ENCODE data around the gene AHRR.

The AHRR gene

DNA sequence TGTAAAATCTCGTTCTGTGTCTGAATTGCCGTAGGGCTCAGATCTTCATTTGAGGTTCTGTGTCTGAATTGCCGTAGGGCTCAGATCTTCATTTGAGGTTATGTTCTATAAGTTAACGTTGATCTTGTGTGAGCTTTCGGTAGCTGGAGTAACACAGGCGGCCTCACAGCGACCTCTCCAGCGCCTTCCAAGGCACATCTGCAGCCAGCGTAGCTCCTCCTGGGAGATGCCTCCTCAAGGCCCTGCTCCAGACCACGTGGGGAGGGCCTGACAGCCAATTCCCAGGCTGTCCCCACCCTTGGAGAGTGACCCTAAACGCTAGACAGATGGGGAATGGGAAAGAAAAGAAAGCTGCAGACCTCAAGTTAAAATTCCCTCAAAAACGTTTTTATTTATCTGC is 8.7 kb upstream of the AHRR start:
- no peak overlapping the region for H3K4me3 ChIP-seq (ENCODE audit: low read depth, low read length)
- TF ChIP-seq, protein P1, sequence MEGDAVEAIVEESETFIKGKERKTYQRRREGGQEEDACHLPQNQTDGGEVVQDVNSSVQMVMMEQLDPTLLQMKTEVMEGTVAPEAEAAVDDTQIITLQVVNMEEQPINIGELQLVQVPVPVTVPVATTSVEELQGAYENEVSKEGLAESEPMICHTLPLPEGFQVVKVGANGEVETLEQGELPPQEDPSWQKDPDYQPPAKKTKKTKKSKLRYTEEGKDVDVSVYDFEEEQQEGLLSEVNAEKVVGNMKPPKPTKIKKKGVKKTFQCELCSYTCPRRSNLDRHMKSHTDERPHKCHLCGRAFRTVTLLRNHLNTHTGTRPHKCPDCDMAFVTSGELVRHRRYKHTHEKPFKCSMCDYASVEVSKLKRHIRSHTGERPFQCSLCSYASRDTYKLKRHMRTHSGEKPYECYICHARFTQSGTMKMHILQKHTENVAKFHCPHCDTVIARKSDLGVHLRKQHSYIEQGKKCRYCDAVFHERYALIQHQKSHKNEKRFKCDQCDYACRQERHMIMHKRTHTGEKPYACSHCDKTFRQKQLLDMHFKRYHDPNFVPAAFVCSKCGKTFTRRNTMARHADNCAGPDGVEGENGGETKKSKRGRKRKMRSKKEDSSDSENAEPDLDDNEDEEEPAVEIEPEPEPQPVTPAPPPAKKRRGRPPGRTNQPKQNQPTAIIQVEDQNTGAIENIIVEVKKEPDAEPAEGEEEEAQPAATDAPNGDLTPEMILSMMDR (IDR thresholded peaks at IDR 0.05; ENCODE audit: low read depth, low read length, missing control alignments) = no peak
- DNase-seq (ENCODE audit: low read depth) = no peak

DNA sequence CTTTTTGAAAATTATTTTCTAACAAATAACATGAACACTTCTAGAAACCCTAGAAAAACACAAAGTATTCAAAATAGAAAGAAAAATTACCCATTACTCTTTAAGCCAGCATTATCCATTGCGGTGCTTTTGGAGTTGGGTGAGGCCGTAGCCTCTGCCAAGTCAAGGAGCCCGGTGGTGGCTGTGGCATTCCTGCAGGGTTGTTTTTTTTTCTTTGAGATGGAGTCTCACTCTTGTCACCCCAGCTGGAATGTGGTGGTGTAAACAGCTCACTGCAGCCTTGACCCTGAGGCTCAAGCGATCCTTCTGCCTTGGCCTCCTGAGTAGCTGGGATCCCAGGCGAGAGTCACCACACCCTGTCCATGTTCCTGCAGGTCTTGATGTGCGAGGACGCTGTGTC is 8.2 kb upstream of the AHRR start:
- no peak overlapping the region for H3K4me3 ChIP-seq (ENCODE audit: low read depth, low read length)
- TF ChIP-seq, protein P1 (IDR thresholded peaks at IDR 0.05; ENCODE audit: low read depth, low read length, missing control alignments) = no peak
- no peak for DNase-seq (ENCODE audit: low read depth)

DNA sequence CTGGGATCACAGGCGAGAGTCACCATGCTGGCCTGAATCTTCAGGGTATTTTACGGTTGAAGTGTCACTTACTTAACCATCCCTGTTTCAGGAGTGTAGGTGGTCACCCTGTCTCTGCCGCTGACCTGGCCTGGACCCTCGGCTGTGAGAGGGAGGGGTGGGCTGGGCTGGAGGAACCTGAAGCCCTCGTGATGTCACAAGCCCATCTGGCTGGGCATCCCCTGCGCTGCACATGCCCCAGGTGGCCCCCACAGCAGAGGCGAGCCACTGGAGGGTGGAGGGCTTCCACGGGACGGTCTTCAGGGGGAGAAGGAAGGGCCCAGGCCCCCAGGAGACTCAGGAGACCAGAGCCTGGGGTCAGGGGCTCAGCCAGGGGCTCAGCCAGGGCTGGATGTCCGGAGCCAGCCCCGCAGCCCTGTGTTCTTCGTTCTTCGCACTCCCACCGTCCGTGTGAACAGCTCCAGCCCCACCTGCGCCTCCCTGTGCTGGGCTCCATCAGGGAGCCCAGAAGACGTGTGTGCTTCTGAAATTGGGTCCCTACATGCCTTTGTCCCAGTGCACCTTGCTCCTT is 7.6 kb upstream of the AHRR start:
- TF ChIP-seq, protein P1 (IDR thresholded peaks at IDR 0.05; ENCODE audit: low read depth, low read length, missing control alignments) = no peak
- DNase-seq (ENCODE audit: low read depth) = no peak
- no peak overlapping the region for H3K4me3 ChIP-seq (ENCODE audit: low read depth, low read length)

DNA sequence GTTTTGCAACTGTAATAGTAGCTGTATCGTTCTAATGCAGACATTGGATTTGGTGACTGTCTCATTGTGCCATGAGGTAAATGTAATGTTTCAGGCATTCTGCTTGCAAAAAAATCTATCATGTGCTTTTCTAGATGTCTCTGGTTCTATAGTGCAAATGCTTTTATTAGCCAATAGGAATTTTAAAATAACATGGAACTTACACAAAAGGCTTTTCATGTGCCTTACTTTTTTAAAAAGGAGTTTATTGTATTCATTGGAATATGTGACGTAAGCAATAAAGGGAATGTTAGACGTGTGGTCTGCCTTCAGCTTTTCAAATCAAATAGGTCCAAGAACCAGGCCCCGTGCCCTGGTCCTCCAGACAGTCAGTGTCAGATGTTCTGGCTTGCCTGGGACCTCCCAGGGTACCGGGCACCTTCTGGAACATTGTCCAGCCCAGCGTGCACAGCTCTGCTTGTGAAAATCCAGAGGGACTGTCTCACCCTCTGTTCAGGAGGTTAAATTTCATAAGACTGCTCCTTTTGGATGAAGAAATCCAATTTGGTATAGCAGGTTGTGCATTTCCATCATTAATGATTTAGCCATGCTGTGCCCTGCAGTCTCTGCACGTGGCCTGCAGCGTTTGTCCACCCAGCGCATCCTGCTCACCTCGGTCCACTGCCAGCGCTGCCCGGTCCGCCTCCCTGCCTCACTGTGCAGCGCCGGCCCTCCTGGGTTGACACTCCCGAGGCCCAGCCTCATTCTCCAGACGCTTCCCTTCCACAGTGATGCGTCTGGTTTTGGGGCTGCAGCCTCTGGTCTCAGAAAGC is 6.6 kb upstream of the AHRR start:
- TF ChIP-seq, protein P1 (IDR thresholded peaks at IDR 0.05; ENCODE audit: low read depth, low read length, missing control alignments) = no peak
- no peak for DNase-seq (ENCODE audit: low read depth)
- no peak overlapping the region for H3K4me3 ChIP-seq (ENCODE audit: low read depth, low read length)

DNA sequence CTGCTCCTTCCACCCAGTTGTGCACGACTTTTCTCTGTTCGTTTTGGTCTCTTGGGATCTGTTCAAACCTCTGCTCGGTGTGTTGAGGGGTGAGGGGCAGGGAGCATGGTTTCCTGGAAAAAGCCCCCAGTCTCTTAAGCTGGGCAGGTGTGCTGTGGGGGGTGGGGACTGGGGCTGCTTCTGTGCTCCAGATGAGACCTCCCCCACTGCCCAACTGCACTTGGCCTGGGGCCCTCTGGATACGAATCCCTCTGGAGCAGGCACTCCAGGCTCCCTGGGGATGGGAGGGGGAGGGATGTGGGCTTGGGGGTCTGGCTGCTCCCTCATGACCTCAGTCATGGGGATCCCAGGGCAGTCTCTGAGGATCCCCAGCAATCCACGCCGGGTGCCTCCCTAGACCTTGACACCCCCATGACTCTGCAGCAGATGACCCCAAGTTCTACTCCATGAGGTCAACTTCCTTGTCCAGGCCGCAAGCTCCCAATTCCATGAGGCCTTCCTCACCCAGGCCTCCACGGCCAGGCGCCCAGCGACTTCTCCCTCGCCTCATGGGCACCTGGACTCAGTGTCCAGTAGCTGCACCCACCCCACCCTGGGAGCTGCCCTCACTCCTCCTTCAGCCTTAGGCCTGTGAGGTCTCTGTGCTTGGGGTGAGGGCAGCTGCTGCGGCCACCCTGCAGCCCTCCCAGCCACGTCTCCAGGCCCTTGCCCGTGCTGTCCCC is 5.9 kb upstream of the AHRR start:
- no peak overlapping the region for H3K4me3 ChIP-seq (ENCODE audit: low read depth, low read length)
- TF ChIP-seq, protein P1 (IDR thresholded peaks at IDR 0.05; ENCODE audit: low read depth, low read length, missing control alignments) = no peak
- DNase-seq (ENCODE audit: low read depth) = no peak

DNA sequence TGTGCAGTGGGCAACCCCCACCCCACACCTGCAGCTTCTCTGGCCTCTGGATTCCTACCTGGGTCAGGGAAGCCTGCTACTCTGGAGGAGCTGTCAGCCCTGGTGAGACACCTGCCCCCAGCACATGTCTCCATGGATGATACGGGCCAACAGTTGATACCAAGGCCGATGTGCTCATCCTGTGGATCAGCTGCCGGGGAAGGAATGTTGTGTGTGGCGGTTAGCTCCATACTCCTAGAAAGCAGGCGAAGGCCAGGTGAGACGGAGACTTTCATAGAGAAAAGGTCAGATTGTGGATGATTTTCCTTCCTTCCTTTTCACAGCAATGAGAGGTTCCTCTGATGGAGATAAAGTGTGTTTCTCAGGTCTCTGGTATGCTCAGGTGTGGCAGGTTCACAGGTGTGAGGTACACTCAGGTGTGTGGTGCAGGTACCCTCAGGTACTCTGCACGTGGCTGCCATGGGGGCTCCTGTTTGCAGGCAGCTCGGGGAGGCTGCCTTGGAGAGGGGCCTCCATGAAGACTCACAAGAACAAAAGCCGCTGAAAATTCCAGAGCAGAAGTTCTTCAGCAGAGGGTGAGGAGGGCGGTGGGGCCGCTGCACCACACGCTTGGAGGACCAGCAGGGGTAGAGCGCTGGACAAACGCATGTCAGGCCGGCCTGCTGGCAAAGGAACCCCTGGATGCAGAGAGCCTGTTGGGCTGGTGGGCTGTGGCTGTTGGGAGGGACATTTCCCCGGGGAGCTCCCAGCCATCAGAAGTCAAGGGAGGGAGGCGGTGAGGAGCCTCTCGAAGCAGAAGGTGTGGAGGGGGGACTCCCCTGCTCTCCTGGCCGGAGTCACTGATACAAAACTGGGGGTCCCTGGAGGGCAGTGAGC is 5.1 kb upstream of the AHRR start:
- DNase-seq (ENCODE audit: low read depth) = no peak
- TF ChIP-seq, protein P1 (IDR thresholded peaks at IDR 0.05; ENCODE audit: low read depth, low read length, missing control alignments) = no peak
- H3K4me3 ChIP-seq (ENCODE audit: low read depth, low read length) = no peak overlapping the region
